ENCODE measurements around the gene GNB1.
A peak's percentile ranks its signal among the peaks of the same experiment; 100 is the strongest.

The GNB1 gene

DNA sequence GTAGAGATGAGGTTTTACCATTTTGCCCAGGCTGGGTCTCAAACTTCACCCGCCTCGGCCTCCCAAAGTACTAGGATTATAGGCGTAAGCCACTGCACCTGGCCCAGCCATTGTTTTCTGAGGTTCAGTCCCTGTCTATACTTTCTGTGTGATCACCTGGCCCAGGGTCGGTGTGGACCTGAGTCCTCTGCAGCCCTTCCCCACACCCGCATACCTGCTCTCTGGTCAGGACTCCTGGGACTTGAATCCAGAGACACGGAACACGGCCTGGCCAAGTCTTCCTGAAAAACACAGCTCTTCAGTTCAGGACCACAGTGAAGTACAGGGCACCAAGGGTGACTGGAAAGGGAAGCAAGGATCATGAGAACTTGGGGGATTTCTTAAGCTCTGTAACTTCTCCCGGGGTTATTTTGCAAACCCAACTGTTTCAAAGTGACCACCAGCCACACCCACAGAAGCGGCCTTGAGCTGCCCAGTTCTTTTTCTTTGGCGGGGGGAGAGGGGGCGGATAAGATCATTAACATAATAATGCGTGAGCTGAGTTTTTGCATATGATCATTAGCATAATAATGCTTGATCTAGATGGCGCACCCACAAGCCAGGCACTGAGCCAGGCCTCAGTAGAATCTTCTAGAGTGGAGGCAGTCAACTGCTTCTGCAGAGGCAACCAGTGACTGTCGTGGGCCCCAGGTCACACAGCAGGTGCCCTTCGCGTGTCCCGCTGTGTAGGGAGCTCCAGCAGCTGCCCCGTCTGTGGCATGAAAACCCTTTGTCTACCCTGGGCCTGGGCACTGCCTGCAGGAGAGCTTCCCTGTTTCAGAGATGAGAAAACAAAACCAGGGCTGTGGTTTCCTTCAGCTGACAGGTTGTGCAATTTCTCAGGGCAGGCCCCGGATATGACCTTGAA lies 110.9 kb downstream of the GNB1 start:
- DNase-seq = peak; percentile 18

DNA sequence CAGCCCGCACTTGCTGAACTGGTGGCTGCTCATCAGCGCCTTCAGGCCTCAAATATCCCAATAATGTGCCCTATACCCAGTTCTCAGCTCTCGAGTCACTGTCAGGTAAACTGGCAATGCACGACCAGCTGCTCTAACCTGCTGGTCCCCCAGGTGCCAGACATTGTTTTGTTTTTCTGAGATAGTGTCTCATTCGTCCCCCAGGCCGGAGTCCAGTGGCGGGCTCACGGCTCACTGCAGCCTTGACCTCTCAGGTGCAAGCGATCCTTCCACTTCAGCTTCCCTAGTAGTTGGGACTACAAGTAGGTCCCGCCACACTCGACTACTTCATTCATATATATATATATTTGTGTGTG lies 111.6 kb downstream of the GNB1 start:
- DNase-seq = no peak

DNA sequence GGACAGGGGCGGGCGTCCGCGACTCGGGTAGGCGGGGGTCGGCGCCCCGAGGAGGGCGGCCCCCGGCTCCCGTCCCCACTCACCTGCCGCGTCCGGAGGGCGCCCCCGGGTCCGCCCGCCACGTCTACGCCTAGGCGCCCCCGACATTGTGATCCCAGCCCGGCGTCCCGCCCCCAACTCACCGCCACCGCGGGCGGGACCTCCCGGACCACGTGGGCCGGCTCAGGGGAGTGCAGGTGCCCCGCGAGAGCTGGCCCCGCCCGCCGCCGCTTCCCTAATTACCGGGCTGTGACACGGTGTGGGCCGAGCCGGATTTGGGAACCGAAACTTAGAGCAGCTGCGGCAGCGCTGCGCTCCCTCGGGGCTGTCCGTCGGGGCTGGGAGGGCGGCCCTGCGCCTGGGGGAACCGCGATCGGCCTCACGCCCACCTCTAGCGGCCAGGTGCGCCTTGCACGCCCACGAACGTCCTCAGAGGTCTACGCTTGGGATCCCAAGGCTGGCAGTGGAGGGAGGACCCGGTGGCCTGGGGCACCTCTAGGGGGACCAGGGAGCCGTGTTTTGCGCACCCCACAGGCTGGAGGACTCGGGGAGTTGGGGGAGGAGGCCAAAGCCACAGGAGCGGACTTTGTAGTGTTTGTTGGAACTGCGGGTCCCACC lies 112.1 kb downstream of the GNB1 start:
- peak; percentile 57 for DNase-seq

DNA sequence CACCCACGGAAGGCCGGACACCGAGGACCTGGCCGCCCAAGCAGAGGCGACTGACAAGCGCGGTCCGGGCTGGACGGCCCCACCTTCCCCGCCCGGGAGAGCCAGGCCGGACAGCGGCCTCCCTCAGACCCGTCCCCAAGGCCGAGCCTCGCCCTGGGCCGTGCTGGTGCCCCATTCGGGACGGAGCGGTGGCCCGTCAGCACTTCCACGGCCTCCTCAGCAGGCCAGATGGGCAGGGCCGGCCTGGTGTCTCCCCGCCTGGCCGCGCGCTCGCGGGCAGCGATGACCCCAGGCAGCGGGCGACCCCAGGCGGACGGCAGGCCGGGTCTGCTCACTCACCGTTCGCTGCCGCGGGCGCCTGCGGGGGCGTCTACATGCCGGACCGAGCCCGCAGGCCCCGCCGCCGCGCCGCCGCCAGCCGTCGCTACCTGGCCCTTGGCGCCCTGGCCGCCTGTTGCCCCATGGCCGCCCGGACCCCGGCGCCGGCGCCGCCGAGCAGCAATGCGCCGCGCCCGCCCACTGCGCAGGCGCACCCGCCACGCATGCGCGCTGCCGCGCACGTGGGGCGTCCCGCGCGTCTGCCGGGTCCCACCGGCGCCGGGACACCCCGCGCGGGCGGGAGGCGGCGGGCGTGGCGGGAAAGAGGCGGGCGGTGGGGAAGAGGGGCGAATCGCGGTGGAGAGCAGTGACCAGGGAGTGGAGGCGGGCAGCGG lies 112.8 kb downstream of the GNB1 start, which contains the start of gene NADK:
Gene NADK, minus strand, starts transcription at position 521 of the 713 bp plus-strand sequence. CDS start 13,064 bp downstream, outside the sequence.
- peak; percentile 81 for DNase-seq

DNA sequence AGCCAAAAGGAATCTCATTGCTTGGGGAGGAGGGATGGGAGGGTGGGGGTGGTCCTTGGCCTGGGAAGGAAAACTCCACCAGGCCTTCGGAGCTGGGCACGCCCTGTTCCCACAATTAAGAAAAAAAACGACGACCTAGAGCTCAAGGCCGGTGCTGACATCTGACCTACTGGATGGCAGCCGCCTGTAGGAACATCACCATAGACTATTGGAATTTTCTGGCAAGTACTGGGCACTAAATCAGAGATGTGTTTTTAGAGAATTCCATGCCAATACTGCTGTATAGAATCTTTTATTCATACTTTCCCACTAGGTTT lies 113.3 kb downstream of the GNB1 start:
- DNase-seq = peak; percentile 53

DNA sequence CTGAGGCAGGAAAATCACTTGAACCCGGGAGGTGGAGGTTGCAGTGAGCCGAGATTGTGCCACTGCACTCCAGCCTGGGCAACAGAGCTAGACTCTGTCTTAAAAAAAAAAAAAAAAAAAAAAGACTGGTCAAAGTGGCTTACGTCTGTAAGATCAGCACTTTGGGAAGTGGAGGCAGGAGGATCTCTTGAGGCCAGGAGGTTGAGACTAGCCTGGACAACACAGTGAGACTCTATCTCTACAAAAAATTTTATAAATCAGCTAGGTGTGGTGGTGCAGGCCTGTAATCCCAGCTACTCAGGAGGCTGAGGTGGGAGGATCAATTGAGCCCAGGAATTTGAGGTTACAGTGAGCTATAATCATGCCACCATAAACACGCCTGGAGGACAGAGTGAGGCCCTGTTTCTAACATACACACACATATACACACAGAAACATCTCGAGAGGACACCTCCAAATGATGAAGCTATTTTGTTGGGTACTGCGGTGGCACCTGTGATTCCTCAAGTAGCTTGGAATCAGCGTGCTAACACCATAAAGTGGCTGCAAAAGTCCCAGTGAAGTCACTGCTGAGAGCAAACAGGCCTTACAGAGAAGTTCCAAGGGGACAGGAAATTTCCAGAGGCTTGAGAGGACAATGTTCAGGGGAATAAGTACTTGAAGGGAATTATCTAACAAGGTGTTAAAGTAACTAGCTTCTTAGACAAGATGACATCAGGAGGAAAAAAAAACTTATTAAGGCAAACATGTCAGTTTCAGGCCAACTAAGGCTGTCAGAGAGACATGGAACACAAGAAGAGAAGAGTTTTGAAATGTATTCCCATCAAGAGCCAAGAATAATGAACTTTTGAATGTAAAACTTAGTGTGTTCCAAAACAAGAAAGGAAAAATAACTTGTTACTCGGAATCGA lies 114.0 kb downstream of the GNB1 start:
- no peak for DNase-seq

DNA sequence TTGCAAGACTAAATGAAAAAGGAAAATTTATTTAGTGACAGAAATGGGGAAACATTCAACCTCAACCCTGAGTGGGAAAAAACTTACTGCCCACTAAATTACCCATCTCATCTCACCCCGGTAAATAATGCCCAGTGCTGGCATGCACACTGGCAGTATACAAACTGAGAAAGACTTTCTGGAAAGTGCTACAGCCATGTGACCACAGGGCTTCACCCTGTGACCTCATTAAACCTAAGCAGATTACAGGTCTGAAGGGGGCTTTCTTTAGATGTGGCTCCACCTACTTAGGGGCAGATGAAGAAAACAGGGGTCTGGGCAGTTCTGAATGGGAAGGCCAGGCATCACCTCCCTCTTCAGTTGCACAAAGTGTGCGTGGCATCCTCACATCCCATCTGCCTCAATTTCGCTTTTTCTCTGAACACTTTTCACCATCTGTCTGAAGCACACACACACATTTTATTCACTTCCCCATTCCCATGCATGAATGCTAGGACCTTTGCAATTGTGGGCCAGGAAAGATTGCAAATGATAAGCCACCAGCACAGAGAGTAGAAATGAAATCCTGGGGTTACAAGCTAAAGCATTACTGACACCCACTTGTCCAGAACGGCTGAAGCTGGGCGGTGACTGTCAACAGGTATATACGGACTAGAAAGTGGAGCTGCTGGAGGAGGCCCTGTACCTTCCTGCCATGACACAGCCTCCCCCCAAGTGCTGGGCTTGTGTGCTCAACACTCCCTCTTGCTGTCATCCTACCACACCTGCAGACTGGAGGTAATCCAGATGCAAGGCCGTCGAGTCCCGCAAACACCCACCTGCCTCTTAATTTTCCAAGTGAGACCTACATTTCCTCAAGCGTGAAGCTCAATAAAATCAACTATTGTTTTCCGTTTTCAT lies 115.3 kb downstream of the GNB1 start:
- DNase-seq = no peak

DNA sequence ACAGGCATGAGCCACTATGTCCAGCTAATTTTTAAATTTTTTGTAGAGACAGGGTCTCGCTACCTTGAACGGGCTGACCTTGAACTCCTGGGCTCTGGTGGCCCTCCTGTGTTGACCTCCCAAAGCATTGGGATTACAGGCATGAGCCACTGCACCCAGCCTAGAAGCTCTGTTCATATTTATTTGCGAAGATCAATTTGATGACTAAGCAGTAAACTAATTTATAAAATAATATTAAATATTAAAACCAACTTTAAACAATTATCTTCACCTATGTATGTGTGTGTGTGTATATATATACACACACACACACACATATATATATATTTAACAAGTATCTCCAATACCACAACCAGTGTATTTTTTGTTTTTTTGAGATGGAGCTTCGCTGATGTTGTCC lies 117.0 kb downstream of the GNB1 start:
- no peak for DNase-seq

DNA sequence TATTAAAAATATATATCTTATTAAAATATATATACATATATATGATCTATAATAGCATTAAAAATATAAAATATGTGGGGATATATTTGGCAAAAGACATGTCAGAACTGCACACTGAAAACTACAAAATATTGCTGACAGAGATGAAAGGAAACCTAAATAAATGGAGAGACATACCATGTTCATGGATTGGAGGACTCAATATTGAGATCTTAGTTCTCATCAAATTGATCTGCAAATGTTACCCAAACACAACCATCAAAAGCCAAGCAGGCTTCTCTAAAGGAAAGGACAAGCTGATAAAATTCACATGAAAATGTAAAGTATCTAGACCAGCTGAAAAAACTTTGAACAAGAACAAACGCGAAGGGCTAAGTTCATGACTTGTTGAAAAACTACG lies 119.8 kb downstream of the GNB1 start:
- DNase-seq = no peak

DNA sequence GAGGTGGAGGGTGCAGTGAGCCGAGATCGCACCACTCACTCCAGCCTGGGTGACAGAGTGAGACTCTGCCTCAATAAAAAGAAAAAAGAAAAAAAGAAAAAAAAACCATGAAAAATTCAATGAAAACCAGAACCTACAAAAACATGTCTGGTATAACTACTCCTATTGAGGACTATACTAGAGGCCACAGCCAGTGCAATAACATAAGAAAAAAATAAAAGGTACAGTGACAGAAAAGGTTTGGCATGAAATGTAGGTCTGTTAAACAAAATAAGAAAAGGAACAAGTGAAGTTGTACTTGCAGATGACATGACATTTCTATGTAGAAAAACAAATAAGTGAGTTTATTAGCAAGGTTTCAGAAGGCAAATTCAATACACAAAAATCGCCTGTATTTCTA lies 120.8 kb downstream of the GNB1 start:
- DNase-seq = no peak

DNA sequence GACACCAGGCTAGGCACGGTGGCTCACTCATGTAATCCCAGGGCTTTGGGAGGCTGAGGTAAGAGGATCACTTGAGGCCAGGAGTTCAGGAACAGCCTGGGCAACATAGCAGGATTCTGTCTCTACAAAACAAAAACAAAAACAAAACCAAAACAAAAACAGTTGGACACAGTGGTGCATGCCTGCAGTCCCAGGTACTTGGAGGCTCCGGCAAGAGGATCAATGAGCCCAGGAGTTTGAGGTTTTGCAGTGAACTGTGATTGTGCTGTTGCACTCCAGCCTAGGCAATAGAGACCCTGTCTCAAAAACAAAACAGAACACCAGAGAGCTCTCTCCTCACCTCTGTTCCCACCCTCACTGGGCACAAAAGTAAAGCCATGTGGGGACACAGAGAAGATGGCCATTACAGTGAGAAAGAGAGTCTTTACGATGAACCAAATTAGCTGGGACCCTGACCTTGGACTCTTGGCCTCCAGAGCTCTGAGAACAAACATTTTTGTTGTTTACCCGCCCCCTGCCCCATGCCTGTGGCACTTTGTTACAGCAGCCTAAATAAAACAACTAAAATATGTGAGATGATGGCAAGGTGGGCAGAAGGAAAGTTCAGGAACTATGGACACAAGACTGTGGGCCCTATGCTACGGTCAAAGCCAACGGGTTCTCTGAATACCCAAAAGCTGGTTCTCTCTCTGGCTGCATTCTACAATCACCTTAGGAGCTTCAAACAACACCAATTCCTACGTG lies 122.5 kb downstream of the GNB1 start:
- DNase-seq = no peak

DNA sequence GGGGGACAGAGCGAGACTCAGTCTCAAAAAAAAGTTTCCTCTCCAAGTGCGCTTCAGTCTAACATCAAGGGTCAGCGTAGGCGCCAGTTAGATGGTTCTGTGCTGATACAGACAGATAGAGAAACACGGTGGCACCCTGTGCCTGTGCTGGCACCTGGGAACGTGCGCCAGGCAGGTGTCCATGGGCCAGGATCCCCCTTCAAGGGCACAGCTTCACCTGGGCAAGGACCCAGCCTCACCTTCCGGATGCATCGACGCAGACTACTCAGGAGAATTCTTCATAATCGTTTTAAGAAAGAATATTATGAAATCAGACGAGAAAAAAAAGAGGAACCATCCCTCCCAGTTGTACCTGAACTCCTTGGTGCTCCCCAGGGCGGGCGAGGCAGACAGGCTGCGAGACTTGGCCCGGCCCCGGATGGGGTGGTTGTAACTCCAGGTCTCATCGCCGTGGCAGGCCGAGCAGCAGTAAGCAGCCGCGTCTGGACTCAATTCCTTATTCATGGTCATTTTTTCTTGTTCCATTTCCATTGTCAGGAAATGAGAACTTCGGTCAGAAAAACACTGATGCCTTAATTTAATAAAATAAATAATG lies 125.9 kb downstream of the GNB1 start:
- DNase-seq = no peak

DNA sequence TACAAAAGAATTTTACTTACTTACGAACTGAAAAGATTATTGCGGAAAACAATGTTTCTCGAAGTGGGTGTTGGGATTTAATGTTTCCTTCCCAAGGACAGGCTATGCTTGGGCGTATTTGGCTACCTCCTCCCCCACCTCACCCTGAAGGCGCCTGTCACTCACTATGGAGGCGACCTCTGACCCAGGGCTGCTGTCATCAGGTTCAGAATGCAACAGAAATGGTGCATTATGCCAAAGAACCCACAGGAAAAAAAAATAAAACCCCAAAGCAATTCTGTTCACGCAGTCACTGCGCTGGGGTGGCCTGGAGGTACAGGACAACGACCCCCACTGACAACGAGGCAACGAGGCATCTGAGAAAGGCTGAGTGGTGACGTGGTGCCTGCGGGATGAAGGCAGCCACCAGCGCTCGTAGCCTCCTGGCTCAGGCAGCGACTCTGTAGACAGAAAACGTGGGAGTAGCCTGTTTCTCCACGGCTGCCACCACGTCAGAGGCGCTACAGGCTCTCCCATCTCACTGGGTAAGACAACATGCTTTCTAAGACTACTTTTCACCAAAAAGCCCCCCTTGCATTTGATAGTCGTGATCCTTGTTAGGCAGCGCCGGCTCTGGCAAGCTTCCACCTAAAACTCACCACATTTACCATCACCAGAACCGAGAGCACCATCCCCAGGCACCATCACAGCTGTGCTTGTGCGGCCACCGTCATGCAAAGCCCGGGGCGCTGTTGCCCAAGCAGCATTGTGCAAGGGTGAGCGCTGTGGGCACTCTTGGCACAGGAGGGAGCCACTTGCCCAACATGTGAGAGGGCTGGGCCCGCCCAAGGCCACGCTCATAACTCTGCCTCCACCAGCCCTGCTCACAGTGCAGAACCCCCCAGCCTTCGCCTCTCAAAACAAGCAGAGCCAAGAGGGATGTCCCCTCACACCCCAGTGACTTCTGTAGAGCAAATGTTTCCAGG lies 126.9 kb downstream of the GNB1 start:
- no peak for DNase-seq

DNA sequence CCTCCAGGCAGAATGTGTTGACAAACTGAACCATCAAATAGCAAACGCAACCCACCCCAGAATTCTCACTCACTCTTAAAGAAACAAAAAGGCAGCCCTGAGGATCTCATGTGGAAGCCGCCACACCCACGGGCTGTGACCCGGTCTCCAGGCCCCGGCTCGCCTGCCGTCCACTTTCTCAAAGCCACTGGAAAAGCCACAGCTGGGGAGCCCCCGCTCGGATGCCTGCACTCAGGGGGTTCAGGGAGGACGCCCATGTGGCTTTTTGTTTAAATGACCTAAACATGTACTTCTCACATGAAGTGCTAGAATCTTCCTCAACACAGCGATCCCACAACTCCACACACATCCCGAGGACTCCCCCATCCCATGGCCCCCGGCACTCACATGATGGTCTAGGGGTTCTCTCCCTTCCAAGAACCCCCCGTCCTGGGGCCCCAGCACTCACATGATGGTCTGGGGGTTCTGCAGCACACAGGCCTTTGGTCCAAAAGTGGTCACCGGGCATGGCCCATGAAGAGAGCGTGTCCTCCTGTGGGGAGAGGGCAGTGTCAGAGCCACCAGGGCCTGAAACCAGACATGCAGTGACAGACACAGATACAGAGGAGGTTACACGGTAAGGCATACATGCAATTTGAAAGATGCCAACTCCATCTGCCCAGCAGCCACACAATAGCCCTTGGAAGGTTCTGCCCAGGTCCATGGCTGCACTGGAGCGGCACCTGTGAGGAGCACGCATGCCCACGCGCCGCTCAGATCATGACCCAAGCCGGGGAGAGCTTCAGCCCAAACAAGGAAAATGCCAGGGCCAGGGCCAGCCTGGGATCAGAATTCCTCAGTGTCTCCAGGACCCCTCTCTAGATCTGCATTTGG lies 129.1 kb downstream of the GNB1 start:
- DNase-seq = no peak

DNA sequence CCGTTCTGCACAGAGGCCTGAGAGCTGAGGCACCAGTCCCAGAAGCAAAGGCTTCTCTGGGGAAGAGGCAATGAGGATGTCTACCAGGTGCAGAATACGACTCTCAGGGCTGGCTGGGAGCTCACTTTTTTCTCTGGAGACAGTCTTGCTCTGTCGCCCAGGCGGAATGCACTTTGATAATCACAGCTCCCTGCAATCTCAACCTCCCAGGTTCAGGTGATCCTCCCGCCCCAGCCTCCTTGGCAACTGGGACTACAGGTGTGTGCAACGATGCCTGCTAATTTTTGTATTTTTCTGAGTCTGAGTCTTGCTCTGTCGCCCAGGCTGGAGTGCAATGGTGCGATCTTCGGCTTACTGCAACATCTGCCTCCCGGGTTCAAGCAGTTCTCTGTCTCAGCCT lies 130.2 kb downstream of the GNB1 start:
- no peak for DNase-seq

DNA sequence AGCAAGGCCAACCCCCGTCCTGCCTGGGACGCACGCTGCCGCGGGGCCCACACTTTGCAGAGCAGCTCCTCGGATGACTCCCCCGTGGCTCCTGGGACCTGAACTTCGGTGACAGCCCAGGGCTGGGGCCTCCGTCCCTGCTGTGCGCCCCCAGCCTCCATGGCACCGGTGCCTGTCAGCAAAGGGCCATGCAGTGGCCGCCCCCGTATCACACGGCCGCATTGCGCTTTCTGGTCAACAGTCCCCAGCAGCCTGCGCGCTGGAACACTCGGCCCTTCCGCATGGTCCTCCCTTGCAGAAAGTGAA lies 130.6 kb downstream of the GNB1 start:
- DNase-seq = no peak

DNA sequence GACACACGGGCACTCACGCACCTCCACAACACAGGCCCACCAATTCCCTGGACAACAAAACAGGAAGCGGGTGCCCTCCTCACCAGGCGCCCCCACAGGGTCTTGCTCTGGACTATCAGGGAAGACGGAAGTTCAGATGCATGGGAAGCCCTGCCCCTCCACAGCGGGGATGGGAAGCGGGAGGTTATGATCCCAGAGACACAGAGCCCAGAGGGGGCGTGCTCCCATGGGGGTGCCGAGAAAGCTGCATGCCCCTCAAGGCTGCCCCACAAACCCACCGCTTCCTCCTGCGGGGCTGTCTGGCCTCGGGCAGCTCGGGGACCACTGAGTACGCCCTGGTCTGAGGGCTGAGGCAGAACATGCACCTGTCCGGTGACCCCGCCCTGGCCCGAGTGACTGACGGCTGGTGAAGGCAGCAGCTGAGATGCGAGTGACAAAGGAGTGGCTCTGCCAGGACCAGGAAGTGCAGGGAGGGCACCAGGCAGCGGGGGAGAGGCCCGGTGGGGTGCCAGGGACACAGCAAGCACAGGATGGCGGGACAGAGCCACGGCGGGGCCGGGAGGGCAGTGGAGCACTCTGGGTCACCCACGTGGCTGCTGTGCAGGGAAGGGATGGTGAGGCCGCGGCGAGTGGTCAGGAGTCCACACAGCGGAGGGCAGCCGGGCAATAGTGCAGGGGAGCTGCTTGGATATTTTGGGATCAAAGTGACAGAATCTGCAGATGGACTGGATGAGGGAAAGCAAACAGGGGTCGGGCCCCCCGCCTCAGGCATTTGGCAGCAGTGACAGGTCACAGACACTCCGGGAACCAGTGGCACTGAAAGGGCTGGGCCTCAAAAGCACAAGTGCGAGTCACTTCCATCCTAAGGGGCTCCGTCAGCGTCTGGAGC lies 131.2 kb downstream of the GNB1 start:
- DNase-seq = no peak

Data from eye (tissue), 1 donor.